RWPE2 (cell line): Measurements from ENCODE around the gene CD163L1.

Source experiments
- ATAC-seq: fragments of 200-7000 bp; cut with Tn5 transposase; 3 replicates; pipeline ENCODE4 v1.9.1; 2021; ENCODE audit warnings: low read depth
- DNase-seq: peaks from one replicate; pipeline ENCODE4 v3.0.0-alpha.2; 2020; ENCODE audit warnings: low spot score
- H3K27ac ChIP-seq: fragments of 450-650 bp; 2 replicates; pipeline ENCODE4 v1.5.1; 2017; ENCODE audit warnings: mild to moderate bottlenecking; ENCODE audit not compliant: poor library complexity, severe bottlenecking
- H3K27me3 ChIP-seq: fragments of 250-450 bp; sonication (Bioruptor Pico); 2 replicates; pipeline ENCODE4 v1.5.1; 2021; ENCODE audit warnings: mild to moderate bottlenecking, moderate library complexity; ENCODE audit not compliant: insufficient read depth, poor library complexity, severe bottlenecking
- H3K36me3 ChIP-seq: fragments of 250-450 bp; sonication (Bioruptor Pico); 2 replicates; pipeline ENCODE4 v1.5.1; 2020; ENCODE audit warnings: low read depth, mild to moderate bottlenecking, moderate library complexity
- H3K4me1 ChIP-seq: fragments of 250-450 bp; sonication (Bioruptor Pico); 2 replicates; pipeline ENCODE4 v1.5.1; 2021; ENCODE audit warnings: mild to moderate bottlenecking, moderate library complexity; ENCODE audit not compliant: insufficient read depth, poor library complexity, severe bottlenecking
- H3K4me3 ChIP-seq: fragments of 250-450 bp; sonication (Bioruptor Pico); 2 replicates; pipeline ENCODE4 v1.5.1; 2021; ENCODE audit warnings: mild to moderate bottlenecking, moderate library complexity; ENCODE audit not compliant: severe bottlenecking
- H3K9me3 ChIP-seq: fragments of 250-450 bp; sonication (Bioruptor Pico); 2 replicates; pipeline ENCODE4 v1.5.1; 2021; ENCODE audit warnings: mild to moderate bottlenecking, moderate library complexity; ENCODE audit not compliant: severe bottlenecking
- CTCF ChIP-seq: fragments of 450-650 bp; IDR thresholded peaks from one replicate; pipeline ENCODE4 v1.5.1; 2017; ENCODE audit warnings: mild to moderate bottlenecking, moderate library complexity; ENCODE audit not compliant: poor library complexity, severe bottlenecking

Gene CD163L1

GRCh38 chr12:7387289-7387688, 56.7 kb downstream of the CD163L1 start:
- ATAC-seq = no peak
- H3K4me3 ChIP-seq = no peak overlapping the region
- no peak for DNase-seq

GRCh38 chr12:7383157-7383556, 60.8 kb downstream of the CD163L1 start:
- no peaks in the 10 kb centered on the region for H3K4me1 ChIP-seq
- H3K27ac ChIP-seq = no peak overlapping the region
- no peaks in the 10 kb centered on the region for H3K36me3 ChIP-seq
- ATAC-seq = no peak
- no peaks in the 10 kb centered on the region for H3K27me3 ChIP-seq
- DNase-seq = no peak
- no peaks in the 10 kb centered on the region for H3K9me3 ChIP-seq
- TF ChIP-seq CTCF = no peak
- H3K4me3 ChIP-seq = no peak overlapping the region

More at GRCh38 chr12:7387289-7387688, 56.7 kb downstream of the CD163L1 start:
- Histone ChIP-seq H3K36me3 (no peaks in the 10 kb centered on the region), H3K9me3 (no peaks in the 10 kb centered on the region), H3K27ac (no peak overlapping the region), H3K4me1 (no peaks in the 10 kb centered on the region), H3K27me3 (no peaks in the 10 kb centered on the region)
- TF ChIP-seq CTCF = no peak

- H3K9me3 ChIP-seq = no peaks in the 10 kb centered on the region
- DNase-seq = no peak
- H3K4me3 ChIP-seq = no peak overlapping the region
- no peak overlapping the region for H3K27ac ChIP-seq
- no peaks in the 10 kb centered on the region for H3K36me3 ChIP-seq
- ATAC-seq = no peak
- H3K4me1 ChIP-seq = no peaks in the 10 kb centered on the region
- TF ChIP-seq CTCF = no peak
- H3K27me3 ChIP-seq = no peaks in the 10 kb centered on the region
These were observed 67.8 kb downstream of the CD163L1 start for GRCh38 chr12:7376196-7376595.

GRCh38 chr12:7375145-7375543, 68.8 kb downstream of the CD163L1 start:
- no peak overlapping the region for H3K4me3 ChIP-seq
- no peak overlapping the region for H3K27ac ChIP-seq

More at GRCh38 chr12:7375145-7375543, 68.8 kb downstream of the CD163L1 start:
- Histone ChIP-seq H3K4me1 (no peaks in the 10 kb centered on the region), H3K27me3 (no peaks in the 10 kb centered on the region), H3K36me3 (no peaks in the 10 kb centered on the region), H3K9me3 (no peaks in the 10 kb centered on the region)
- TF ChIP-seq CTCF = no peak
- no peak for DNase-seq
- no peak for ATAC-seq
